ENCODE results near the gene TNFRSF18. TPM values are rescaled to one million over a fixed set of nuclear protein-coding genes. Genes with fewer than 3 reads are reported as not detected.

TNFRSF18 gene
- polyA plus RNA-seq, 2 of the 4 experiments (the other 2 are of a cell fraction) = not detected

DNA sequence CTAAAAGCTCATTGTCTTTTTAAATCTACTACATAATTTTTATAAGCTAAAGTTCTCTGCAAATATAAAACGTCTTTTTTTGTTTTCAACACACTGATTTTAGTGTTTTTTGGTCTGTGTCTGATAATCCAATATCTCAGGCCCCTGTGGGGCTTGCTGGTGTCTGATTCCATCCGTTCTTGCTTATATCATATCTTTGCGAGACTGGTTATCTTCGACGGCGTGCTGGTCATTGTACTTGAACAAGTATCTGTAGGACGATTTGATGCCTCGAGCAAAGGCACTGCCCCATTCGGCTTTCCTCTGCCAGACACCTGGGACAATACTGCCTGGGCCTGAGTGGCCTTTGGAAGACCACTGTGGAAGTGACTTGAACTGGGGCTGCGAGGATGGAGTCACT lies 51.1 kb downstream of the TNFRSF18 start:
- H3K9me3 ChIP-seq = no peaks in the 10 kb centered on the region
- 70% methylated on average over 9 of the region's 10 CpGs for WGBS (ENCODE audit: missing lambda C conversion rate)
- no peak overlapping the region for H3K4me2 ChIP-seq
- TF ChIP-seq, protein P1, sequence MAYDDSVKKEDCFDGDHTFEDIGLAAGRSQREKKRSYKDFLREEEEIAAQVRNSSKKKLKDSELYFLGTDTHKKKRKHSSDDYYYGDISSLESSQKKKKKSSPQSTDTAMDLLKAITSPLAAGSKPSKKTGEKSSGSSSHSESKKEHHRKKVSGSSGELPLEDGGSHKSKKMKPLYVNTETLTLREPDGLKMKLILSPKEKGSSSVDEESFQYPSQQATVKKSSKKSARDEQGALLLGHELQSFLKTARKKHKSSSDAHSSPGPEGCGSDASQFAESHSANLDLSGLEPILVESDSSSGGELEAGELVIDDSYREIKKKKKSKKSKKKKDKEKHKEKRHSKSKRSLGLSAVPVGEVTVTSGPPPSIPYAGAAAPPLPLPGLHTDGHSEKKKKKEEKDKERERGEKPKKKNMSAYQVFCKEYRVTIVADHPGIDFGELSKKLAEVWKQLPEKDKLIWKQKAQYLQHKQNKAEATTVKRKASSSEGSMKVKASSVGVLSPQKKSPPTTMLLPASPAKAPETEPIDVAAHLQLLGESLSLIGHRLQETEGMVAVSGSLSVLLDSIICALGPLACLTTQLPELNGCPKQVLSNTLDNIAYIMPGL (CRISPR knock-in tag; IDR thresholded peaks at IDR 0.05; ENCODE audit: borderline replicate concordance) = no peak
- no peak overlapping the region for H3K4me3 ChIP-seq
- ATAC-seq (no peak), FAIRE-seq (no peak), DNase-seq (ENCODE audit: low read depth in 1 of 2, low spot score in 1 of 2) (no peak)
- peaks cover 12% of the 10 kb centered on the region for H3K4me1 ChIP-seq
- ChIA-PET CTCF (interaction anchor here (1.0 kb wide), 1 partner anchor 76 kb away, joined by 3 read pairs; no protein-coding TSS in a partner anchor), POLR2A (no interaction called here)
- H3K27ac ChIP-seq = no peak overlapping the region

DNA sequence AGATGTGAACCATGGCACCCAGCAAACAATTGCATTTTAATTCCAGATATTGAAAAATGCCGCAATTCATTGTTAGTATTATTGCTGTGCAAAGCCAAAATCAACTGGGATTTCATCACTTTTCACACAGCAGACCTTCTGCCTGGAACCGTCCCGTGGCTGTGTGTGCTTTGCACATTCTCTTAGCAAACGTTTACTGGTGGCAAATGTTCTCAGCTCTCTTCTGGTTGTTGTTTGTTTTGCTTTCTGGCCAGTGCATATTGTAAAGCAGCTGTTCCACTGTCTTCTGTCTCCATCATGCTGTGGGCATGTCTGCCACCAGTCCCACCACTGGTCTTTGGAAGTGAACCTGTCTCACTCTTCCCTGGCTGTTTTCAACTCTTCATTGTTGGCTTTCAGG lies 52.5 kb downstream of the TNFRSF18 start:
- H3K4me3 ChIP-seq = no peak overlapping the region
- no peak overlapping the region for H3K27ac ChIP-seq
- H3K4me1 ChIP-seq = peaks cover 12% of the 10 kb centered on the region
- no peak overlapping the region for H3K4me2 ChIP-seq
- CTCF ChIA-PET = interaction anchor here (1.5 to 1.9 kb wide), 2 partner anchors 32 to 33 kb away, joined by 3 to 8 read pairs; no protein-coding TSS in a partner anchor
- WGBS (ENCODE audit: missing lambda C conversion rate) = 13% methylated on average over 4 of the region's 4 CpGs
- H3K9me3 ChIP-seq = no peaks in the 10 kb centered on the region
- TF ChIP-seq HOXA7 (CRISPR knock-in tag; IDR thresholded peaks at IDR 0.05) = no peak
- no peak for TF ChIP-seq HOXB5 (CRISPR knock-in tag; IDR thresholded peaks at IDR 0.05)
- no peak for TF ChIP-seq BHLHE40 (IDR thresholded peaks at IDR 0.05; ENCODE audit: low read depth, low read length)
- no peak for TF ChIP-seq ZC3H11A (IDR thresholded peaks at IDR 0.05)
- TF ChIP-seq RFX5 (IDR thresholded peaks at IDR 0.05) = no peak
- TF ChIP-seq RNF2 (IDR thresholded peaks at IDR 0.05; ENCODE audit: borderline replicate concordance, low read depth) = no peak
- no peak for TF ChIP-seq ZFP36 (IDR thresholded peaks at IDR 0.05; ENCODE audit: borderline replicate concordance, partially characterized antibody)
- no peak for TF ChIP-seq RCOR1 (IDR thresholded peaks at IDR 0.05; ENCODE audit: low read depth, low read length)
- TF ChIP-seq CBX2 (IDR thresholded peaks at IDR 0.05; ENCODE audit: borderline replicate concordance, low read depth) = no peak
- no peak for TF ChIP-seq CBX8 (IDR thresholded peaks at IDR 0.05)
- no peak for TF ChIP-seq POLR2A (IDR thresholded peaks at IDR 0.05; ENCODE audit: low read length)
- TF ChIP-seq JUN (IDR thresholded peaks at IDR 0.05) = no peak
- TF ChIP-seq, protein P2, sequence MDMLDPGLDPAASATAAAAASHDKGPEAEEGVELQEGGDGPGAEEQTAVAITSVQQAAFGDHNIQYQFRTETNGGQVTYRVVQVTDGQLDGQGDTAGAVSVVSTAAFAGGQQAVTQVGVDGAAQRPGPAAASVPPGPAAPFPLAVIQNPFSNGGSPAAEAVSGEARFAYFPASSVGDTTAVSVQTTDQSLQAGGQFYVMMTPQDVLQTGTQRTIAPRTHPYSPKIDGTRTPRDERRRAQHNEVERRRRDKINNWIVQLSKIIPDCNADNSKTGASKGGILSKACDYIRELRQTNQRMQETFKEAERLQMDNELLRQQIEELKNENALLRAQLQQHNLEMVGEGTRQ (IDR thresholded peaks at IDR 0.05) = no peak
- no peak for TF ChIP-seq GATA3 (IDR thresholded peaks at IDR 0.05; ENCODE audit: borderline replicate concordance)
- no peak for TF ChIP-seq NR3C1 (IDR thresholded peaks at IDR 0.05)
- TF ChIP-seq RAD21 (conservative IDR thresholded peaks at IDR 0.05 in 1 of 2, IDR thresholded peaks at IDR 0.05 in 1 of 2) = no peak
- no peak for TF ChIP-seq HEYL (CRISPR knock-in tag; IDR thresholded peaks at IDR 0.05)
- no peak for TF ChIP-seq MAZ (IDR thresholded peaks at IDR 0.05; ENCODE audit: borderline replicate concordance, low read depth, low read length)
- DNase-seq (ENCODE audit: low read depth in 1 of 2, low spot score in 1 of 2) = no peak
- no peak for FAIRE-seq
- POLR2A ChIA-PET = no interaction called here
- no peak for ATAC-seq

Small RNA genes lying within 50 kb of the gene (small RNA-seq; reads per million reads assigned to genes)
- gene MIR200A = 2.7 to 252 (median 195) reads per million in 6 experiments
- gene MIR200B = 6.1 to 131 (median 78.7) reads per million in 6 experiments
- gene MIR429 = 3.2 to 26.9 (median 12.3) reads per million in 6 experiments

Other genes starting within 250 kb of the TNFRSF18 start
- gene NOC2L, start 247.3 kb downstream of the TNFRSF18 start, polyA plus RNA-seq (2011; rRNA removed) = 41.0 and 48.4 TPM in 2 replicates
- 68.1 to 81.6 TPM (median 73.5 TPM) in 3 replicates for gene NOC2L, start 247.3 kb downstream of the TNFRSF18 start, polyA plus RNA-seq (2017; fragmentation: RNase III; extraction: RNeasy Plus Mini Kit Qiagen cat#74134 plus additional on column Dnase treatment)
- 5.7 and 8.5 TPM in 2 replicates for gene KLHL17, start 246.0 kb downstream of the TNFRSF18 start, polyA plus RNA-seq (2011; rRNA removed)
- gene KLHL17, start 246.0 kb downstream of the TNFRSF18 start, polyA plus RNA-seq (2017; fragmentation: RNase III; extraction: RNeasy Plus Mini Kit Qiagen cat#74134 plus additional on column Dnase treatment) = 17.9 to 21.6 TPM (median 18.7 TPM) in 3 replicates
- gene PLEKHN1, start 240.1 kb downstream of the TNFRSF18 start, polyA plus RNA-seq (2011; rRNA removed) = 0.61 and 0.75 TPM in 2 replicates
- 3.2 to 3.6 TPM (median 3.4 TPM) in 3 replicates for gene PLEKHN1, start 240.1 kb downstream of the TNFRSF18 start, polyA plus RNA-seq (2017; fragmentation: RNase III; extraction: RNeasy Plus Mini Kit Qiagen cat#74134 plus additional on column Dnase treatment)
- gene PERM1, start 224.5 kb downstream of the TNFRSF18 start, polyA plus RNA-seq (2011; rRNA removed) = not detected in 2 replicates
- gene PERM1, start 224.5 kb downstream of the TNFRSF18 start, polyA plus RNA-seq (2017; fragmentation: RNase III; extraction: RNeasy Plus Mini Kit Qiagen cat#74134 plus additional on column Dnase treatment) = 0.12 to 0.33 TPM (median 0.30 TPM) in 3 replicates
- gene HES4, start 206.5 kb downstream of the TNFRSF18 start, polyA plus RNA-seq (2011; rRNA removed) = 4.2 and 5.9 TPM in 2 replicates
- gene HES4, start 206.5 kb downstream of the TNFRSF18 start, polyA plus RNA-seq (2017; fragmentation: RNase III; extraction: RNeasy Plus Mini Kit Qiagen cat#74134 plus additional on column Dnase treatment) = 8.4 to 9.6 TPM (median 8.8 TPM) in 3 replicates
- gene ISG15, start 193.1 kb downstream of the TNFRSF18 start, polyA plus RNA-seq (2011; rRNA removed) = 4.3 and 4.6 TPM in 2 replicates
- 11.2 to 17.6 TPM (median 11.2 TPM) in 3 replicates for gene ISG15, start 193.1 kb downstream of the TNFRSF18 start, polyA plus RNA-seq (2017; fragmentation: RNase III; extraction: RNeasy Plus Mini Kit Qiagen cat#74134 plus additional on column Dnase treatment)
- gene AGRN, start 186.5 kb downstream of the TNFRSF18 start, polyA plus RNA-seq (2011; rRNA removed) = 23.9 and 34.9 TPM in 2 replicates
- 88.0 to 95.3 TPM (median 90.9 TPM) in 3 replicates for gene AGRN, start 186.5 kb downstream of the TNFRSF18 start, polyA plus RNA-seq (2017; fragmentation: RNase III; extraction: RNeasy Plus Mini Kit Qiagen cat#74134 plus additional on column Dnase treatment)
- gene RNF223, start 132.3 kb downstream of the TNFRSF18 start, polyA plus RNA-seq (2011; rRNA removed) = not detected in 2 replicates
- 0.08 TPM in 1 of 3 replicates, not detected in the others for gene RNF223, start 132.3 kb downstream of the TNFRSF18 start, polyA plus RNA-seq (2017; fragmentation: RNase III; extraction: RNeasy Plus Mini Kit Qiagen cat#74134 plus additional on column Dnase treatment)
- gene C1orf159, start 90.5 kb downstream of the TNFRSF18 start, polyA plus RNA-seq (2011; rRNA removed) = 3.2 and 4.0 TPM in 2 replicates
- gene C1orf159, start 90.5 kb downstream of the TNFRSF18 start, polyA plus RNA-seq (2017; fragmentation: RNase III; extraction: RNeasy Plus Mini Kit Qiagen cat#74134 plus additional on column Dnase treatment) = 8.8 to 10.4 TPM (median 10.2 TPM) in 3 replicates
- not detected in 2 replicates for gene TTLL10, start 32.7 kb downstream of the TNFRSF18 start, polyA plus RNA-seq (2011; rRNA removed)
- gene TTLL10, start 32.7 kb downstream of the TNFRSF18 start, polyA plus RNA-seq (2017; fragmentation: RNase III; extraction: RNeasy Plus Mini Kit Qiagen cat#74134 plus additional on column Dnase treatment) = not detected in 3 replicates
- gene TNFRSF4, start 7.6 kb upstream of the TNFRSF18 start, polyA plus RNA-seq (2011; rRNA removed) = not detected in 2 replicates
- not detected in 3 replicates for gene TNFRSF4, start 7.6 kb upstream of the TNFRSF18 start, polyA plus RNA-seq (2017; fragmentation: RNase III; extraction: RNeasy Plus Mini Kit Qiagen cat#74134 plus additional on column Dnase treatment)
- gene SDF4, start 25.4 kb upstream of the TNFRSF18 start, polyA plus RNA-seq (2011; rRNA removed) = 38.7 and 58.3 TPM in 2 replicates
- gene SDF4, start 25.4 kb upstream of the TNFRSF18 start, polyA plus RNA-seq (2017; fragmentation: RNase III; extraction: RNeasy Plus Mini Kit Qiagen cat#74134 plus additional on column Dnase treatment) = 94.8 to 103 TPM (median 97.4 TPM) in 3 replicates
- gene B3GALT6, start 25.6 kb upstream of the TNFRSF18 start, polyA plus RNA-seq (2011; rRNA removed) = 9.2 and 12.5 TPM in 2 replicates
- 11.5 to 12.9 TPM (median 12.1 TPM) in 3 replicates for gene B3GALT6, start 25.6 kb upstream of the TNFRSF18 start, polyA plus RNA-seq (2017; fragmentation: RNase III; extraction: RNeasy Plus Mini Kit Qiagen cat#74134 plus additional on column Dnase treatment)
- gene C1QTNF12, start 40.1 kb upstream of the TNFRSF18 start, polyA plus RNA-seq (2011; rRNA removed) = 0.46 and 0.47 TPM in 2 replicates
- 0.76 to 0.98 TPM (median 0.83 TPM) in 3 replicates for gene C1QTNF12, start 40.1 kb upstream of the TNFRSF18 start, polyA plus RNA-seq (2017; fragmentation: RNase III; extraction: RNeasy Plus Mini Kit Qiagen cat#74134 plus additional on column Dnase treatment)
- gene UBE2J2, start 67.3 kb upstream of the TNFRSF18 start, polyA plus RNA-seq (2011; rRNA removed) = 18.0 and 21.2 TPM in 2 replicates
- 35.2 to 38.0 TPM (median 36.2 TPM) in 3 replicates for gene UBE2J2, start 67.3 kb upstream of the TNFRSF18 start, polyA plus RNA-seq (2017; fragmentation: RNase III; extraction: RNeasy Plus Mini Kit Qiagen cat#74134 plus additional on column Dnase treatment)
- gene SCNN1D, start 73.8 kb upstream of the TNFRSF18 start, polyA plus RNA-seq (2011; rRNA removed) = 0.52 and 0.80 TPM in 2 replicates
- gene SCNN1D, start 73.8 kb upstream of the TNFRSF18 start, polyA plus RNA-seq (2017; fragmentation: RNase III; extraction: RNeasy Plus Mini Kit Qiagen cat#74134 plus additional on column Dnase treatment) = 1.7 to 3.5 TPM (median 1.8 TPM) in 3 replicates
- gene ACAP3, start 101.3 kb upstream of the TNFRSF18 start, polyA plus RNA-seq (2011; rRNA removed) = 6.6 and 7.5 TPM in 2 replicates
- gene ACAP3, start 101.3 kb upstream of the TNFRSF18 start, polyA plus RNA-seq (2017; fragmentation: RNase III; extraction: RNeasy Plus Mini Kit Qiagen cat#74134 plus additional on column Dnase treatment) = 19.7 to 24.2 TPM (median 24.2 TPM) in 3 replicates
- gene PUSL1, start 102.0 kb upstream of the TNFRSF18 start, polyA plus RNA-seq (2011; rRNA removed) = 6.2 and 7.4 TPM in 2 replicates
- 14.1 to 15.0 TPM (median 14.6 TPM) in 3 replicates for gene PUSL1, start 102.0 kb upstream of the TNFRSF18 start, polyA plus RNA-seq (2017; fragmentation: RNase III; extraction: RNeasy Plus Mini Kit Qiagen cat#74134 plus additional on column Dnase treatment)
- gene INTS11, start 118.1 kb upstream of the TNFRSF18 start, polyA plus RNA-seq (2011; rRNA removed) = 41.9 and 44.3 TPM in 2 replicates
- 62.9 to 71.2 TPM (median 62.9 TPM) in 3 replicates for gene INTS11, start 118.1 kb upstream of the TNFRSF18 start, polyA plus RNA-seq (2017; fragmentation: RNase III; extraction: RNeasy Plus Mini Kit Qiagen cat#74134 plus additional on column Dnase treatment)
- gene CPTP, start 118.2 kb upstream of the TNFRSF18 start, polyA plus RNA-seq (2011; rRNA removed) = 3.9 and 4.3 TPM in 2 replicates
- gene CPTP, start 118.2 kb upstream of the TNFRSF18 start, polyA plus RNA-seq (2017; fragmentation: RNase III; extraction: RNeasy Plus Mini Kit Qiagen cat#74134 plus additional on column Dnase treatment) = 10.2 to 11.9 TPM (median 10.7 TPM) in 3 replicates
- gene TAS1R3, start 124.7 kb upstream of the TNFRSF18 start, polyA plus RNA-seq (2011; rRNA removed) = 0.05 and 0.07 TPM in 2 replicates
- gene TAS1R3, start 124.7 kb upstream of the TNFRSF18 start, polyA plus RNA-seq (2017; fragmentation: RNase III; extraction: RNeasy Plus Mini Kit Qiagen cat#74134 plus additional on column Dnase treatment) = 0.14 to 0.24 TPM (median 0.15 TPM) in 3 replicates
- 11.3 and 12.1 TPM in 2 replicates for gene DVL1, start 142.8 kb upstream of the TNFRSF18 start, polyA plus RNA-seq (2011; rRNA removed)
- 42.7 to 48.3 TPM (median 43.9 TPM) in 3 replicates for gene DVL1, start 142.8 kb upstream of the TNFRSF18 start, polyA plus RNA-seq (2017; fragmentation: RNase III; extraction: RNeasy Plus Mini Kit Qiagen cat#74134 plus additional on column Dnase treatment)
- gene MXRA8, start 152.0 kb upstream of the TNFRSF18 start, polyA plus RNA-seq (2011; rRNA removed) = 0.07 and 0.12 TPM in 2 replicates
- gene MXRA8, start 152.0 kb upstream of the TNFRSF18 start, polyA plus RNA-seq (2017; fragmentation: RNase III; extraction: RNeasy Plus Mini Kit Qiagen cat#74134 plus additional on column Dnase treatment) = 0.09 to 0.22 TPM (median 0.13 TPM) in 3 replicates
- 49.8 and 62.0 TPM in 2 replicates for gene AURKAIP1, start 168.6 kb upstream of the TNFRSF18 start, polyA plus RNA-seq (2011; rRNA removed)
- gene AURKAIP1, start 168.6 kb upstream of the TNFRSF18 start, polyA plus RNA-seq (2017; fragmentation: RNase III; extraction: RNeasy Plus Mini Kit Qiagen cat#74134 plus additional on column Dnase treatment) = 97.2 to 102 TPM (median 97.9 TPM) in 3 replicates
- gene CCNL2, start 192.7 kb upstream of the TNFRSF18 start, polyA plus RNA-seq (2011; rRNA removed) = 111 TPM in 2 replicates
- 80.3 to 93.3 TPM (median 85.5 TPM) in 3 replicates for gene CCNL2, start 192.7 kb upstream of the TNFRSF18 start, polyA plus RNA-seq (2017; fragmentation: RNase III; extraction: RNeasy Plus Mini Kit Qiagen cat#74134 plus additional on column Dnase treatment)
- gene MRPL20, start 200.7 kb upstream of the TNFRSF18 start, polyA plus RNA-seq (2011; rRNA removed) = 146 and 163 TPM in 2 replicates
- gene MRPL20, start 200.7 kb upstream of the TNFRSF18 start, polyA plus RNA-seq (2017; fragmentation: RNase III; extraction: RNeasy Plus Mini Kit Qiagen cat#74134 plus additional on column Dnase treatment) = 151 to 164 TPM (median 158 TPM) in 3 replicates
- gene ANKRD65, start 214.7 kb upstream of the TNFRSF18 start, polyA plus RNA-seq (2011; rRNA removed) = not detected in 2 replicates
- gene ANKRD65, start 214.7 kb upstream of the TNFRSF18 start, polyA plus RNA-seq (2017; fragmentation: RNase III; extraction: RNeasy Plus Mini Kit Qiagen cat#74134 plus additional on column Dnase treatment) = 0.05 TPM in 1 of 3 replicates, not detected in the others
- 3.7 and 4.0 TPM in 2 replicates for gene VWA1, start 229.1 kb upstream of the TNFRSF18 start, polyA plus RNA-seq (2011; rRNA removed)
- 4.2 to 5.3 TPM (median 4.8 TPM) in 3 replicates for gene VWA1, start 229.1 kb upstream of the TNFRSF18 start, polyA plus RNA-seq (2017; fragmentation: RNase III; extraction: RNeasy Plus Mini Kit Qiagen cat#74134 plus additional on column Dnase treatment)
- gene ATAD3C, start 243.1 kb upstream of the TNFRSF18 start, polyA plus RNA-seq (2011; rRNA removed) = not detected in 2 replicates
- not detected in 3 replicates for gene ATAD3C, start 243.1 kb upstream of the TNFRSF18 start, polyA plus RNA-seq (2017; fragmentation: RNase III; extraction: RNeasy Plus Mini Kit Qiagen cat#74134 plus additional on column Dnase treatment)